MCF 10A (cell line): ENCODE data around the gene SATB1. TPM values are rescaled to one million over a fixed set of nuclear protein-coding genes. Genes with fewer than 3 reads are reported as not detected.

ENCODE experiments used
- BruUV-seq: library from RNA; stranded (reverse); fragments of 400-500 nt; replicated peaks from 2 replicates; lab custom pipeline; 2021; lab: Mats Ljungman, UMichigan
- CTCF ChIA-PET: fragments of 300-600 bp; sonication (Branson Sonifier 250); formaldehyde crosslinking; extraction: SDS; loops from one replicate; lab custom pipeline; 2021; ENCODE audit warnings: antibody characterized with exemption, inconsistent platforms; lab: Yijun Ruan, JAX
- POLR2A ChIA-PET: fragments of 300-600, 350-650 bp; sonication (Branson Sonifier 250); formaldehyde crosslinking; extraction: SDS; loops from one replicate; lab custom pipeline; 2020; ENCODE audit warnings: antibody characterized with exemption, inconsistent platforms; lab: Yijun Ruan, JAX
- DNase-seq: peaks from one replicate; pipeline ENCODE4 v3.0.0-alpha.2; 2018; ENCODE audit not compliant: unreplicated experiment
- H3K27ac Mint-ChIP-seq: one replicate; pipeline ENCODE4 v1.8.0; 2022; ENCODE audit warnings: mild to moderate bottlenecking, low read depth, mixed read lengths; ENCODE audit not compliant: unreplicated experiment
- H3K27me3 Mint-ChIP-seq: one replicate; pipeline ENCODE4 v1.8.0; 2022; ENCODE audit warnings: mixed read lengths; ENCODE audit not compliant: insufficient read depth, unreplicated experiment
- H3K36me3 Mint-ChIP-seq: one replicate; pipeline ENCODE4 v1.8.0; 2022; ENCODE audit warnings: mild to moderate bottlenecking, moderate library complexity, mixed read lengths; ENCODE audit not compliant: insufficient read depth, unreplicated experiment
- H3K4me1 Mint-ChIP-seq: one replicate; pipeline ENCODE4 v1.8.0; 2022; ENCODE audit warnings: mixed read lengths; ENCODE audit not compliant: insufficient read depth, unreplicated experiment
- H3K4me3 Mint-ChIP-seq: one replicate; pipeline ENCODE4 v1.8.0; 2022; ENCODE audit warnings: mild to moderate bottlenecking, moderate library complexity, mixed read lengths; ENCODE audit not compliant: unreplicated experiment
- H3K9me3 Mint-ChIP-seq: one replicate; pipeline ENCODE4 v1.8.0; 2022; ENCODE audit warnings: mixed read lengths; ENCODE audit not compliant: unreplicated experiment
- intact Hi-C: fragments of 100-400 bp; cut with micrococcal nuclease; formaldehyde crosslinking; loops from 2 replicates; pipeline ENCODE4 v1.14.1; 2022
- total RNA-seq: library from RNA; stranded (reverse); gene quantifications from 2 replicates; pipeline ENCODE4 v1.2.3, GENCODE V29; 2022
- TF ChIP-seq, protein P1 (sequence below): fragments of 200-600 bp; IDR thresholded peaks from one replicate; pipeline ENCODE4 v1.8.0; 2022; ENCODE audit warnings: antibody characterized with exemption, mild to moderate bottlenecking; ENCODE audit not compliant: unreplicated experiment

Gene SATB1
- total RNA-seq, 1 experiment from 2014 or later, result 0.23 TPM

DNA sequence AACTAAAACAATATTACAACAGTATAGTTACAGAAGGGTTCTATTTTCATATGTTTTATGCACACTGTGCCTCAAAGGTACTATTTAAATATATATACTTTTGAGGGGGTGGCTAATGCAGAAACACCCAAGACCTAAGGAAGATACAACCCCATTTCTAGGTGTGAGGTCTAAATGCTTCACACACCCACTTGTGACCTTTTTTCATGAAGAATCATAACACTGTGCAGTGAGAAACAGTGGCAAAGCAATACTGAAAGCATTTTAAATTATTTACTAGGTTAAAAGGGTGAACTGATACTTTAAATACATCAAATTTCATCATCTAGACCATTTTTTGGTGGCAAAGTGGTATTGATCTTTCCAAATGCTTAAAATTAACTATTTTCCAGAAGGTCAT is 67.4 kb downstream of the SATB1 start:
- Mint-ChIP-seq H3K27me3 (peaks cover 39% of the 10 kb centered on the region), H3K36me3 (no peaks in the 10 kb centered on the region), H3K4me1 (no peaks in the 10 kb centered on the region), H3K9me3 (no peaks in the 10 kb centered on the region), H3K4me3 (no peak overlapping the region), H3K27ac (no peak overlapping the region)
- BruUV-seq, result no TSS peak
- TF ChIP-seq, protein P1, sequence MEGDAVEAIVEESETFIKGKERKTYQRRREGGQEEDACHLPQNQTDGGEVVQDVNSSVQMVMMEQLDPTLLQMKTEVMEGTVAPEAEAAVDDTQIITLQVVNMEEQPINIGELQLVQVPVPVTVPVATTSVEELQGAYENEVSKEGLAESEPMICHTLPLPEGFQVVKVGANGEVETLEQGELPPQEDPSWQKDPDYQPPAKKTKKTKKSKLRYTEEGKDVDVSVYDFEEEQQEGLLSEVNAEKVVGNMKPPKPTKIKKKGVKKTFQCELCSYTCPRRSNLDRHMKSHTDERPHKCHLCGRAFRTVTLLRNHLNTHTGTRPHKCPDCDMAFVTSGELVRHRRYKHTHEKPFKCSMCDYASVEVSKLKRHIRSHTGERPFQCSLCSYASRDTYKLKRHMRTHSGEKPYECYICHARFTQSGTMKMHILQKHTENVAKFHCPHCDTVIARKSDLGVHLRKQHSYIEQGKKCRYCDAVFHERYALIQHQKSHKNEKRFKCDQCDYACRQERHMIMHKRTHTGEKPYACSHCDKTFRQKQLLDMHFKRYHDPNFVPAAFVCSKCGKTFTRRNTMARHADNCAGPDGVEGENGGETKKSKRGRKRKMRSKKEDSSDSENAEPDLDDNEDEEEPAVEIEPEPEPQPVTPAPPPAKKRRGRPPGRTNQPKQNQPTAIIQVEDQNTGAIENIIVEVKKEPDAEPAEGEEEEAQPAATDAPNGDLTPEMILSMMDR, result no peak
- intact Hi-C loops, result no loop called here
- no peak for DNase-seq
- POLR2A ChIA-PET, result no interaction called here
- CTCF ChIA-PET, result no interaction called here

DNA sequence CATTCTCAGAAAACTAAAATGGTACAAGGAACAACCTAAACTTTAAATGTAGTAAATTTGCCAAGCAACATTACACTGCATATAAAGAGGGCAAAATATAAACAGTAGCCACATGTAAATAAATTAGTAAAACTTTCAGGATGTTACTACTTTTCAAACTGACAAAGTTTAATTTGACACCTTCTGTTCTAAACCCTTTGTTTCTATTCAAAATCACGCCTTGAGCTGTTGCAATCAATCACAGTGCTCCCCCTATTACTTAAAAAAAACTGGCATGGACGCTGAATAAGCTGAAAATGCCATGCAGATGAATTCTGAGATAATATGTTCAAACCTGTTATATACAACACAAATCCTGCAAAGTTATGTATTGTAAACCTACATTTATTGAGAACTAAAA is 69.3 kb downstream of the SATB1 start:
- no TSS peak for BruUV-seq
- H3K27me3 Mint-ChIP-seq, result peaks cover 35% of the 10 kb centered on the region
- H3K4me3 Mint-ChIP-seq, result no peak overlapping the region

DNA sequence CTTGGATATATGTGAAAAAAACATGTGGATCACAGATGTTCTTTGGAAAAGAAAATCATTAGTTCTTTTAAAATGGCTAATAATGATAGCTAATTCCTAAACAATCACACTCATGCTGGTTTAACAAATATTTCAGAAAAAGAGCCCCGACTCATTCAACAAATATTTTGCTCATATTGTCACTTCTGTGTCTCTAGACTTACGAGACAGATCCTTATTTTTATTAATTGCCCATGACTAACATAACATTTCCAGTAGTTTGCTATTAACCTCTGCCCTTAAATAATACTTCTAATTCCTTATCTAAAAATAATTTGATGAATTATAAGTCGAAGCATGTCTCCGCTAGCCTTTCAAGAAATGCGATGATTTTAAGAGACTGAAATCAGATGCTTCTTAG is 70.4 kb downstream of the SATB1 start:
- H3K27ac Mint-ChIP-seq, result no peak overlapping the region
- H3K27me3 Mint-ChIP-seq, result peaks cover 29% of the 10 kb centered on the region
- POLR2A ChIA-PET, result no interaction called here
- H3K36me3 Mint-ChIP-seq, result no peaks in the 10 kb centered on the region
- no peak overlapping the region for H3K4me3 Mint-ChIP-seq
- intact Hi-C loops, result no loop called here
- TF ChIP-seq, protein P1, result no peak
- no peaks in the 10 kb centered on the region for H3K9me3 Mint-ChIP-seq
- H3K4me1 Mint-ChIP-seq, result no peaks in the 10 kb centered on the region
- no TSS peak for BruUV-seq
- CTCF ChIA-PET, result no interaction called here
- DNase-seq, result no peak

More for the DNA sequence above, 69.3 kb downstream of the SATB1 start:
- TF ChIP-seq, protein P1, result no peak
- ChIA-PET POLR2A (no interaction called here), CTCF (no interaction called here)
- Mint-ChIP-seq H3K4me1 (no peaks in the 10 kb centered on the region), H3K27ac (no peak overlapping the region), H3K9me3 (no peaks in the 10 kb centered on the region), H3K36me3 (no peaks in the 10 kb centered on the region)
- intact Hi-C loops, result no loop called here
- DNase-seq, result no peak

DNA sequence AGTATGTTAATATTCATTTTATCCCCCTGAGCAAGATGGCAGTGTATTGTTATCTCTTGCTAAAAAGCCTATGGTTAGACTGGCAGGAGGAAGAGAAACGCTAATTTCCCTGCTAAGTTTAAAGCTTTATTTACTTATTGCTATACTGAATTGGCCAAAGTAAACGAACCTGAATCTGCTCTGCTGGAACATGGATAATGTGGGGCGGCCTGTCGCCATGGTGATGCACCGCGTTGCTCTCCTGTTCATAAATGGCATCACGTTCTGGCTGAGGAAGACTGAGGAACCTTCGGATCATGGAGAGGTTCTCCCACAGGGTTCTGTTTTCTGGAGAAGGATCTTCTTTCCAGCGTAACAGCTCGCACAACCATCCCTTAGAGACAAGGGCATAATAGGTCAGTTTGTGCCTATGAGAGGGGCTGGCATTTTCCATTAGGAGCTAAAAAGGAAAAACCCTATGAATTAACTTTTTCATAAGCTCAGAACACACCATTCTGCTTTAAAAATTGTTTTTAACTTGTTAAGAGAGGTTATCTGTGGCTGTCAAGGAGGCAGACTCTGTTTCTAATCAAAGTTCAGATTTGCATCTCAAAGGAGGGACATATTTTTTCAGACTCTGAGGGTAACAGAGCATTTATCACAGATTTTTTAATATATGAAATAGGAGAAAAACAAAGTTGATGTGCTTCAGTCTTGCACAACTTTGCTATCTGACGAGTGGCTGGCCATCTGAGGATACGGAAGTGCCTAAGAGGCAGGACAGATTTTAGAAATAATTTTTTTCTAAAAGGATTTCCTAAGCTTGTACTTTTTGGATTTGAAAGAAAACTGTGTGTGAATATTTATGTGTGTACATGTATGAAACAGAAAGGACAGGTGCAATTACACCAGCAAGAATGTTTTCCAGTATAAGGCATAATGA is 73.1 kb downstream of the SATB1 start:
- CTCF ChIA-PET, result interaction anchor here (0.6 to 1.1 kb wide), 3 partner anchors 8 to 997 kb away, joined by 3 to 4 read pairs (median 3); no protein-coding TSS in a partner anchor
- BruUV-seq, result no TSS peak
- no peak for DNase-seq
- TF ChIP-seq, protein P1, result no peak
- H3K4me3 Mint-ChIP-seq, result no peak overlapping the region
- POLR2A ChIA-PET, result interaction anchor here (0.7 kb wide), 1 partner anchor 730 kb away, joined by 3 read pairs; no protein-coding TSS in a partner anchor
- no peak overlapping the region for H3K27ac Mint-ChIP-seq
- H3K27me3 Mint-ChIP-seq, result peaks cover 30% of the 10 kb centered on the region
- no peaks in the 10 kb centered on the region for H3K36me3 Mint-ChIP-seq
- H3K4me1 Mint-ChIP-seq, result no peaks in the 10 kb centered on the region
- H3K9me3 Mint-ChIP-seq, result no peaks in the 10 kb centered on the region
- intact Hi-C loops, result no loop called here
